Smooth muscle cell of the brain vasculature (primary cell): ENCODE data around the gene PCNX1.
"Not testable (repeated sequence)": the region's sequence is repeated elsewhere in the genome, so short reads cannot be mapped to it uniquely, and the experiment has no call there.

ENCODE experiments used
- DNase-seq: peaks from one replicate; pipeline ENCODE4 v3.0.0-alpha.2; 2012; ENCODE audit warnings: low read depth, low spot score

The PCNX1 gene

GRCh38 chr14:71122866-71123565 lies 215.8 kb downstream of the PCNX1 start:
- no peak for DNase-seq

- no peak for DNase-seq
Measured at GRCh38 chr14:71123579-71124135, 216.4 kb downstream of the PCNX1 start.

- not testable (repeated sequence) for DNase-seq
Measured at GRCh38 chr14:71129716-71130490, 222.6 kb downstream of the PCNX1 start.

- no peak for DNase-seq
Measured at GRCh38 chr14:71130491-71131179, 223.4 kb downstream of the PCNX1 start.

GRCh38 chr14:71133296-71133695 lies 226.0 kb downstream of the PCNX1 start:
- DNase-seq, result no peak

- DNase-seq, result no peak
Measured at GRCh38 chr14:71135496-71135895, 228.2 kb downstream of the PCNX1 start.

- DNase-seq, result no peak
Measured at GRCh38 chr14:71135911-71136310, 228.7 kb downstream of the PCNX1 start.

- no peak for DNase-seq
Measured at GRCh38 chr14:71136386-71137060, 229.3 kb downstream of the PCNX1 start.

GRCh38 chr14:71137536-71138447 lies 230.5 kb downstream of the PCNX1 start:
- no peak for DNase-seq

GRCh38 chr14:71138448-71139293 lies 231.4 kb downstream of the PCNX1 start:
- no peak for DNase-seq

GRCh38 chr14:71139294-71139946 lies 232.2 kb downstream of the PCNX1 start:
- DNase-seq, result no peak

GRCh38 chr14:71140157-71140556 lies 232.9 kb downstream of the PCNX1 start:
- DNase-seq, result no peak

- no peak for DNase-seq
Measured at GRCh38 chr14:71141701-71142374, 234.6 kb downstream of the PCNX1 start.

- DNase-seq, result peak; percentile 7
Measured at GRCh38 chr14:71142375-71143038, 235.2 kb downstream of the PCNX1 start.

GRCh38 chr14:71143381-71144290 lies 236.4 kb downstream of the PCNX1 start:
- DNase-seq, result no peak

- DNase-seq, result not testable (repeated sequence)
Measured at GRCh38 chr14:71147335-71147734, 240.1 kb downstream of the PCNX1 start.

GRCh38 chr14:71148627-71149026 lies 241.4 kb downstream of the PCNX1 start:
- no peak for DNase-seq
